IMR-90 (cell line): Measurements from ENCODE around the gene PTPN23. TPM values are rescaled to one million over a fixed set of nuclear protein-coding genes. Genes with fewer than 3 reads are reported as not detected.
A peak's percentile ranks its signal among the peaks of the same experiment; 100 is the strongest.

Source experiments
- ATAC-seq: fragments of 200-7000 bp; cut with Tn5 transposase; 2 replicates; pipeline ENCODE4 v1.9.1; 2020; ENCODE audit warnings: low read depth, mild to moderate bottlenecking, moderate library complexity
- BruUV-seq: library from RNA; stranded (reverse); fragments of 400-500 nt; replicated peaks from 2 replicates; lab custom pipeline; 2021; lab: Mats Ljungman, UMichigan
- CTCF ChIA-PET: fragments of 300-600 bp; formaldehyde crosslinking; extraction: SDS; loops from one replicate; lab custom pipeline; 2021; ENCODE audit warnings: antibody characterized with exemption; lab: Yijun Ruan, JAX
- POLR2A ChIA-PET: fragments of 300-600 bp; sonication (Branson Sonifier 250); formaldehyde crosslinking; loops from one replicate; lab custom pipeline; 2022; ENCODE audit warnings: antibody characterized with exemption; ENCODE audit not compliant: unreplicated experiment; lab: Charles Lee
- DNase-seq: peaks from one replicate; pipeline ENCODE4 v3.0.0; 2013
- H2AFZ ChIP-seq: replicated peaks from 2 replicates; pipeline ENCODE3; 2013; ENCODE audit warnings: low read length, mild to moderate bottlenecking; ENCODE audit not compliant: poor library complexity
- H2AK5ac ChIP-seq: 2 replicates; pipeline ENCODE4 v1.6.1; 2013; ENCODE audit warnings: low read depth, low read length, inconsistent platforms
- H2AK9ac ChIP-seq: replicated peaks from 2 replicates; pipeline ENCODE3; 2013; ENCODE audit warnings: mild to moderate bottlenecking, low read depth, low read length, moderate library complexity; ENCODE audit not compliant: poor library complexity
- H2BK120ac ChIP-seq: 2 replicates; pipeline ENCODE4 v1.6.1; 2013; ENCODE audit warnings: low read depth, low read length, inconsistent platforms
- H2BK15ac ChIP-seq: 3 replicates; pipeline ENCODE4 v1.6.1; 2013; ENCODE audit warnings: low read depth, low read length, inconsistent platforms
- H2BK20ac ChIP-seq: 2 replicates; pipeline ENCODE4 v1.6.1; 2013; ENCODE audit warnings: low read depth, mild to moderate bottlenecking, inconsistent platforms, low read length, moderate library complexity
- H2BK5ac ChIP-seq: 2 replicates; pipeline ENCODE4 v1.6.1; 2013; ENCODE audit warnings: mild to moderate bottlenecking, low read depth, low read length, inconsistent platforms; ENCODE audit not compliant: poor library complexity, severe bottlenecking
- H3K14ac ChIP-seq: replicated peaks from 2 replicates; pipeline ENCODE4 v1.6.1; 2013; ENCODE audit warnings: low read depth, low read length, inconsistent platforms
- H3K18ac ChIP-seq: 2 replicates; pipeline ENCODE4 v1.6.1; 2013; ENCODE audit warnings: low read depth, low read length, control low read depth
- H3K23ac ChIP-seq: 2 replicates; pipeline ENCODE4 v1.6.1; 2013; ENCODE audit warnings: low read depth, low read length, inconsistent platforms
- H3K27ac ChIP-seq: 2 replicates; pipeline ENCODE4 v1.5.1; 2013; ENCODE audit warnings: mild to moderate bottlenecking, control low read depth, low read length; ENCODE audit not compliant: insufficient read depth
- H3K27me3 ChIP-seq: 2 replicates; pipeline ENCODE4 v1.6.1; 2013; ENCODE audit warnings: low read length; ENCODE audit not compliant: control insufficient read depth, insufficient read depth
- H3K36me3 ChIP-seq: 2 replicates; pipeline ENCODE4 v1.6.1; 2013; ENCODE audit warnings: low read length, mixed read lengths; ENCODE audit not compliant: control insufficient read depth, insufficient read depth
- H3K4ac ChIP-seq: 2 replicates; pipeline ENCODE4 v1.6.1; 2013; ENCODE audit warnings: low read depth, low read length, inconsistent platforms
- H3K4me1 ChIP-seq: 2 replicates; pipeline ENCODE4 v1.6.1; 2013; ENCODE audit warnings: low read length, mixed read lengths; ENCODE audit not compliant: control insufficient read depth, insufficient read depth
- H3K4me2 ChIP-seq: 2 replicates; pipeline ENCODE4 v1.6.1; 2013; ENCODE audit warnings: low read depth, mild to moderate bottlenecking, control low read depth, low read length, moderate library complexity
- H3K4me3 ChIP-seq: 2 replicates; pipeline ENCODE4 v1.5.1; 2013; ENCODE audit warnings: low read depth, mild to moderate bottlenecking, control low read depth, low read length, moderate library complexity; ENCODE audit not compliant: insufficient read depth
- H3K56ac ChIP-seq: 2 replicates; pipeline ENCODE4 v1.6.1; 2013; ENCODE audit warnings: low read length, inconsistent platforms; ENCODE audit not compliant: insufficient read depth; ENCODE audit errors: extremely low read depth
- H3K79me1 ChIP-seq, 2 experiments: 2 replicates each; pipeline ENCODE4 v1.6.1; 2013; ENCODE audit warnings: low read length in 2 of 2, inconsistent platforms in 1 of 2, low read depth in 1 of 2
- H3K9ac ChIP-seq: 2 replicates; pipeline ENCODE4 v1.6.1; 2013; ENCODE audit warnings: low read depth, low read length, control low read depth
- H3K9me1 ChIP-seq: 2 replicates; pipeline ENCODE4 v1.6.1; 2013; ENCODE audit warnings: low read length, inconsistent platforms; ENCODE audit not compliant: insufficient read depth
- H3K9me3 ChIP-seq: 2 replicates; pipeline ENCODE4 v1.6.1; 2013; ENCODE audit warnings: low read length; ENCODE audit not compliant: control insufficient read depth, insufficient read depth
- H4K20me1 ChIP-seq: 2 replicates; pipeline ENCODE4 v1.6.1; 2013; ENCODE audit warnings: low read length, inconsistent platforms; ENCODE audit not compliant: insufficient read depth
- H4K5ac ChIP-seq: 2 replicates; pipeline ENCODE4 v1.6.1; 2013; ENCODE audit warnings: mild to moderate bottlenecking, low read depth, low read length, control low read depth
- H4K8ac ChIP-seq, 2 experiments: 2 replicates each; pipeline ENCODE4 v1.6.1; 2013; ENCODE audit warnings: low read depth in 2 of 2, low read length in 2 of 2, control low read depth in 1 of 2, inconsistent platforms in 1 of 2
- H4K91ac ChIP-seq: 2 replicates; pipeline ENCODE4 v1.6.1; 2013; ENCODE audit warnings: low read depth, low read length, inconsistent platforms; ENCODE audit not compliant: insufficient read depth
- BHLHE40 ChIP-seq: fragments of 150-350 bp; IDR thresholded peaks from 2 replicates; pipeline ENCODE4 v1.6.1; 2016; ENCODE audit warnings: mild to moderate bottlenecking, low read depth, low read length
- CEBPB ChIP-seq: IDR thresholded peaks from 2 replicates; pipeline ENCODE4 v1.6.1; 2012; ENCODE audit warnings: low read depth, low read length, improper control_type of control experiment
- FOS ChIP-seq: fragments of 150-350 bp; IDR thresholded peaks from 2 replicates; pipeline ENCODE4 v1.6.1; 2016; ENCODE audit warnings: low read depth, low read length
- MAFK ChIP-seq: IDR thresholded peaks from 2 replicates; pipeline ENCODE4 v1.6.1; 2012; ENCODE audit warnings: low read depth, low read length, improper control_type of control experiment
- MXI1 ChIP-seq: IDR thresholded peaks from 2 replicates; pipeline ENCODE4 v1.6.1; 2012; ENCODE audit warnings: low read depth, mild to moderate bottlenecking, low read length, moderate library complexity, borderline replicate concordance
- RAD21 ChIP-seq: IDR thresholded peaks from 2 replicates; pipeline ENCODE4 v1.6.1; 2012; ENCODE audit warnings: low read length, improper control_type of control experiment
- RCOR1 ChIP-seq: IDR thresholded peaks from 2 replicates; pipeline ENCODE4 v1.6.1; 2012; ENCODE audit warnings: mild to moderate bottlenecking, low read length, improper control_type of control experiment; ENCODE audit not compliant: insufficient replicate concordance
- RFX5 ChIP-seq: IDR thresholded peaks from 2 replicates; pipeline ENCODE4 v1.8.0; 2012; ENCODE audit warnings: low read depth, mild to moderate bottlenecking, low read length, moderate library complexity
- USF2 ChIP-seq: fragments of 150-350 bp; IDR thresholded peaks from 2 replicates; pipeline ENCODE4 v1.6.1; 2017; ENCODE audit warnings: mild to moderate bottlenecking, antibody characterized with exemption, low read length, low read depth
- WGBS, 2 experiments: methylation state at CpG; one replicate each; pipeline versions ENCODE4 v1.1.5 to v1.1.7; 2013; ENCODE audit warnings: missing lambda C conversion rate in 2 of 2; ENCODE audit not compliant: insufficient read length in 1 of 2; ENCODE audit errors: extremely low coverage in 2 of 2; 5-methylcytosine and 5-hydroxymethylcytosine counted together
- dilution Hi-C: fragments of 300-500 bp; cut with HindIII; formaldehyde crosslinking; loops from one replicate; pipeline ENCODE4 v1.14.3; 2018; ENCODE audit warnings: low sequenced_read_pairs; ENCODE audit not compliant: unreplicated experiment
- in situ Hi-C: fragments of 300-500 bp; cut with MboI; formaldehyde crosslinking; loops from 3 replicates; pipeline ENCODE4 v1.14.3; 2019; ENCODE audit warnings: low sequenced_read_pairs, inconsistent platforms, mixed read lengths
- intact Hi-C: fragments of 100-400 bp; cut with micrococcal nuclease; formaldehyde crosslinking; loops from 2 replicates; pipeline ENCODE4 v1.10.0; 2022
- polyA plus RNA-seq, 3 experiments: library from polyadenylated mRNA; depleted of rRNA; stranded (reverse); fragments of >200 nt; gene quantifications; 2 replicates each; pipeline ENCODE4 v1.2.3, GENCODE V29; 2012; ENCODE audit warnings: low replicate concordance in 1 of 3
- total RNA-seq: library from RNA; depleted of rRNA; stranded (reverse); fragments of >200 nt; gene quantifications from 2 replicates; pipeline ENCODE4 v1.2.3, GENCODE V29; 2012
- TF ChIP-seq, protein P1 (sequence below): fragments of 150-350 bp; IDR thresholded peaks from 2 replicates; pipeline ENCODE4 v1.6.1; 2016; ENCODE audit warnings: low read depth, mild to moderate bottlenecking, low read length, moderate library complexity, borderline replicate concordance

PTPN23 gene
- total and polyA plus RNA-seq, 2 of the 4 experiments (the other 2 are of a cell fraction): 4.5 to 15.1 TPM

DNA sequence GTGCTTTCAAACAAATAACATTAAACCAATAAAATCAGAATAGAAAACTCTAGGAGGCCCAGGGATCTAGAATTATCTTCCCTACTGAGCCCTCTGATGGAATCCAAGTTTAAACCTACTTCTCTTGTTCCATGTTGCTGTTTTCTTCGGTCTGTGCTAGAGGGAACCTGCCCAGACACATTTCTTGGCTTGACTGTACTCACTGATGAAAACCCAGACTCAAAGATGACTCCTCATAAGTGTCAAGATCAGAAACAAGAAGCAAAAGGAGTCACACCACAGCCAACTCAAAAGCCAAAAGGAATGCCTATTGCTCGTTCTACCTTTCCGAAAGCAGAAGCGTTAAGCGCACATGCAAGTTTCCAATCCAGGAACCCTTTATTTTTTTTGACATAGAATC is 63.3 kb downstream of the PTPN23 start:
- no TSS peak for BruUV-seq
- Histone ChIP-seq H3K14ac (peak overlapping the region; percentile 41), H3K4me3 (no peak overlapping the region), H3K79me1 (peaks cover 23 to 64% of the 10 kb centered on the region in 2 experiments), H3K9me3 (no peaks in the 10 kb centered on the region), H3K9ac (no peak overlapping the region), H4K20me1 (peaks cover 13% of the 10 kb centered on the region), H3K4me2 (no peak overlapping the region), H4K5ac (peak overlapping the region; percentile 38; the same call in 1 of the 2 replicates), H2BK15ac (no peak overlapping the region), H2BK20ac (no peak overlapping the region), H3K56ac (no peak overlapping the region), H3K23ac (no peak overlapping the region), H2AK9ac (no peak overlapping the region), H3K27me3 (no peaks in the 10 kb centered on the region), H3K4me1 (peaks cover 14% of the 10 kb centered on the region), H2BK5ac (no peak overlapping the region), H2AK5ac (peak overlapping the region; percentile 38; the same call in 1 of the 2 replicates), H3K9me1 (peaks cover 11% of the 10 kb centered on the region), H4K8ac (peak overlapping the region in 1 of 2 experiments; percentile 38; a peak in 2 of 4 replicates), H2BK120ac (peak overlapping the region; percentile 51; the same call in 1 of the 2 replicates), H3K4ac (0 out of 2 replicates have a peak overlapping the region, but pooled peaks have one; percentile 11), H2AFZ (no peak overlapping the region), H3K27ac (peak overlapping the region; percentile 39; the same call in 1 of the 2 replicates), H3K18ac (0 out of 2 replicates have a peak overlapping the region, but pooled peaks have one; percentile 20), H4K91ac (0 out of 2 replicates have a peak overlapping the region, but pooled peaks have one; percentile 6), H3K36me3 (peaks cover 9% of the 10 kb centered on the region)
- in situ Hi-C loops: no loop called here
- dilution Hi-C loops: no loop called here
- CTCF ChIA-PET: interaction anchor here (1.0 kb wide), 1 partner anchor 22 kb away, joined by 3 read pairs; no protein-coding TSS in a partner anchor
- ATAC-seq (peak; percentile 15), DNase-seq (peak; percentile 14)
- POLR2A ChIA-PET: no interaction called here
- WGBS, 2 experiments: 100% methylated on average over 1 of the region's 5 CpGs; no CpG with 5 or more reads in 1 of the 2 experiments
- intact Hi-C loops: no loop called here
- TF ChIP-seq RFX5: no peak
- no peak for TF ChIP-seq RAD21
- TF ChIP-seq USF2: no peak
- TF ChIP-seq, protein P1, sequence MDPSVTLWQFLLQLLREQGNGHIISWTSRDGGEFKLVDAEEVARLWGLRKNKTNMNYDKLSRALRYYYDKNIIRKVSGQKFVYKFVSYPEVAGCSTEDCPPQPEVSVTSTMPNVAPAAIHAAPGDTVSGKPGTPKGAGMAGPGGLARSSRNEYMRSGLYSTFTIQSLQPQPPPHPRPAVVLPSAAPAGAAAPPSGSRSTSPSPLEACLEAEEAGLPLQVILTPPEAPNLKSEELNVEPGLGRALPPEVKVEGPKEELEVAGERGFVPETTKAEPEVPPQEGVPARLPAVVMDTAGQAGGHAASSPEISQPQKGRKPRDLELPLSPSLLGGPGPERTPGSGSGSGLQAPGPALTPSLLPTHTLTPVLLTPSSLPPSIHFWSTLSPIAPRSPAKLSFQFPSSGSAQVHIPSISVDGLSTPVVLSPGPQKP: no peak
- TF ChIP-seq MXI1: no peak
- no peak for TF ChIP-seq CEBPB
- TF ChIP-seq RCOR1: no peak
- no peak for TF ChIP-seq FOS
- no peak for TF ChIP-seq MAFK
- TF ChIP-seq BHLHE40: no peak
